Esophagus squamous epithelium (tissue), 5 donors: ENCODE results near the gene CARMIL1. TPM values are rescaled to one million over a fixed set of nuclear protein-coding genes. Genes with fewer than 3 reads are reported as not detected.
A peak's percentile ranks its signal among the peaks of the same experiment; 100 is the strongest.

Source experiments
- DNase-seq: peaks from one replicate; lab custom pipeline; 2025; lab: John Stamatoyannopoulos, UW
- H3K27ac ChIP-seq, 4 donors: fragments of 200-600 bp; sonication (generic); one replicate each; pipeline ENCODE4 v1.5.1; 2016 to 2019; ENCODE audit warnings: mild to moderate bottlenecking in 1 of 4
- H3K27me3 ChIP-seq, 4 donors: fragments of 200-600 bp; sonication (generic); 1 replicate in 3 of 4; 2 replicates in 1 of 4; pipeline versions ENCODE4 v1.5.1 to v1.6.0; 2017 to 2021; ENCODE audit warnings: antibody characterized with exemption in 1 of 4
- H3K36me3 ChIP-seq, 3 donors: fragments of 200-600 bp; sonication (generic); one replicate each; pipeline ENCODE4 v1.5.1; 2016 to 2019
- H3K4me1 ChIP-seq, 3 donors: fragments of 200-600 bp; sonication (generic); one replicate each; pipeline ENCODE4 v1.5.1; 2017 to 2019
- H3K4me3 ChIP-seq, 4 donors: fragments of 200-600 bp; sonication (generic); 1 replicate in 3 of 4; 2 replicates in 1 of 4; pipeline ENCODE4 v1.5.1; 2016 to 2019; ENCODE audit warnings: mild to moderate bottlenecking in 2 of 4, moderate library complexity in 1 of 4
- H3K9me3 ChIP-seq, 3 donors: fragments of 200-600 bp; sonication (generic); one replicate each; pipeline ENCODE4 v1.5.1; 2016 to 2019
- CTCF ChIP-seq, 6 experiments: fragments of 450-650 bp in 4 of 6; fragments of 200-600 bp in 2 of 6; sonication (generic) in 2 of 6; IDR thresholded peaks; one replicate each; pipeline ENCODE4 v1.5.1; 2016 to 2019; ENCODE audit warnings: antibody characterized with exemption in 6 of 6, mild to moderate bottlenecking in 4 of 6, moderate library complexity in 4 of 6
- POLR2A ChIP-seq, 4 donors: fragments of 450-650 bp; IDR thresholded peaks; one replicate each; pipeline ENCODE4 v1.6.1; 2017; ENCODE audit warnings: antibody characterized with exemption in 4 of 4, mild to moderate bottlenecking in 4 of 4, moderate library complexity in 3 of 4
- WGBS, 2 donors: methylation state at CpG; one replicate each; pipeline ENCODE4 v1.1.5; 2018; 5-methylcytosine and 5-hydroxymethylcytosine counted together
- intact Hi-C: fragments of 100-400 bp; cut with DNase I; formaldehyde crosslinking; loops from one replicate; pipeline ENCODE4 v1.15.0; 2022
- total RNA-seq, 4 donors: library from RNA; depleted of rRNA; stranded (reverse); fragments of >200 nt; gene quantifications; one replicate each; pipeline ENCODE4 v1.1.0, GENCODE V29; 2016
- donor health status: DM: yes; HTN: yes; CAD: no.

The CARMIL1 gene
- total RNA-seq, 4 donors from 2014 or later: 7.2 to 19.7 (median 18.3) TPM

DNA sequence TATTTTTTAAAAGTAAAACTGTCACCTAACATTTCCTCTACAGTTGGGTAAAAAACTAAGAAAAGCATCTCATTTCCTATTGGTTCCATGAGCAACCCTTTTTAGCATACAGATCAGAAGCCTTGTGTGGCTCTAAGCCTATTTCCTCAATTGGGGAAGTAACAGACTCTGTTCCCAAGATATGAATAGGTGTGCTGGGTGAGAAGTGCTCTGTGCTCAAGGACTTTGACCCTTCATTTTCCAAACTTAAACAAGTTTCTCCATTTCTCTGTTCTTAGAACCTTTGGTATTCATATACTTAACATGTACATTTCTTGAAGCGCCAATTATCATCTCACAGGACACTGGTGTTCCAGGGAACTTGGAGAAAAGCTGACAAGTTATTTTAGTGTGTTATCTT lies 24.1 kb downstream of the CARMIL1 start:
- no peaks in the 10 kb centered on the region for H3K9me3 ChIP-seq
- intact Hi-C loops: no loop called here
- peak overlapping the region in 1 of 4 donors; percentile 35 for H3K27ac ChIP-seq
- H3K27me3 ChIP-seq: no peaks in the 10 kb centered on the region
- WGBS, 2 donors: 87 to 100% methylated on average over 1 of the region's 1 CpG
- no peaks in the 10 kb centered on the region for H3K36me3 ChIP-seq
- DNase-seq: no peak
- peaks cover 0 to 29% (median 4%) of the 10 kb centered on the region in 3 donors for H3K4me1 ChIP-seq
- TF ChIP-seq POLR2A (IDR thresholded peaks at IDR 0.05) (no peak), CTCF (IDR thresholded peaks at IDR 0.05) (no peak)
- H3K4me3 ChIP-seq: no peak overlapping the region

DNA sequence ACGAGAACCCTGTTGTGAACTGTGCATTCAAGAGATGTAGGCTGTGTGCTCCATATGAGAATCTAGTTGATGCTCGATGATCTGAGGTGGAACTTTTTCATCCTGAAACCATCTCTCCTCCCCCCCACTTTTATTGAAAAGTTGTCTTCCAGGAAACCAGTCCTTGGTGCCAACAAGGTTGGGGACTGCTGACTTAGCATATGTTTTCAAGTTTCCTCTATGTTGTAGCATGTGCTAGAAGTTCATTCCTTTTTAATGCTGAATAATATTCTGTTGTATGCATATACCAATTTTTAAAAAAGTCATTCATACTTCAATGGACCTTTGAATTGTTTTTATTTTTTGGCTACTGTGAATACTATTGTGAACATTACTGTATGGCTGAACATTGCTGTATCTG lies 27.2 kb downstream of the CARMIL1 start:
- no peak for DNase-seq
- H3K27ac ChIP-seq: no peak overlapping the region
- intact Hi-C loops: no loop called here
- TF ChIP-seq POLR2A (IDR thresholded peaks at IDR 0.05) (no peak), CTCF (IDR thresholded peaks at IDR 0.05) (no peak)
- H3K4me3 ChIP-seq: no peak overlapping the region
- H3K9me3 ChIP-seq: no peaks in the 10 kb centered on the region
- peaks cover 0 to 24% (median 10%) of the 10 kb centered on the region in 3 donors for H3K4me1 ChIP-seq
- WGBS, 2 donors: 81 to 94% methylated on average over 2 of the region's 2 CpGs
- H3K27me3 ChIP-seq: no peaks in the 10 kb centered on the region
- no peaks in the 10 kb centered on the region for H3K36me3 ChIP-seq

DNA sequence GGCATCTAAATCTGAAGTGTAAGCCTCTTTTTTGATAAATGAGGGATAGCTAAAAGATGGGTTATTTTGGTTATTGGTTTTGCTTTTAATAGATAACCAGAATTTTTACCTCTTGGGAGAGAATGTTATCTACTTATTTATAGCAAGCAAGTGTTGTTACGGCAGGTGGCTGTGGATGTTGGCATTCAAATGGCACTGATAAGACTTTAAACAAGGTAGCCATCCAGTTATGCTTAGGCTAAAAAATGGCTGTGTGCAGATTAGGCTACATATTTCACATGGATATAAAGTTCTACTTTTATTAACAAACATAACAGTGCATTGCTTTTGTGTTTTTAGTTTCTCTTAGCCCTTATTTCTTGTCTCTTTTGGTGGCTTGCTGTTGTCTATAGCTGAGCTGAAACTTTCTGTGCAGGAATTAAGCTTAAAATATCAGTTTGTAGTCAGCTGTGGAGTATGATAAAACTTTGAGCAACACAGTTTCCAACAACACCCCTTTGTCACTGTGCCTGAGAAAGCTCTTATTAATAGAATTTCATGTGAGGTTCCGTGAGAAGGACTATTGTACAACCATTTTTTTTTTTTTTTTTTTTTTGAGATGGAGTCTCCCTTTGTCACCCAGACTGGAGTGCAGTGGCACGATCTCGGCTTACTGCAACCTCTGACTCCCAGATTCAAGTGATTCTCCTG lies 28.8 kb downstream of the CARMIL1 start:
- intact Hi-C loops: no loop called here
- Histone ChIP-seq H3K27me3 (no peaks in the 10 kb centered on the region), H3K9me3 (no peaks in the 10 kb centered on the region), H3K4me1 (peaks cover 0 to 27% (median 25%) of the 10 kb centered on the region in 3 donors), H3K27ac (no peak overlapping the region), H3K36me3 (no peaks in the 10 kb centered on the region), H3K4me3 (no peak overlapping the region)
- WGBS, 2 donors: 81 to 86% methylated on average over 4 of the region's 4 CpGs
- TF ChIP-seq CTCF (IDR thresholded peaks at IDR 0.05) (no peak), POLR2A (IDR thresholded peaks at IDR 0.05) (no peak)
- no peak for DNase-seq

- TF ChIP-seq CTCF (IDR thresholded peaks at IDR 0.05) (no peak), POLR2A (IDR thresholded peaks at IDR 0.05) (no peak)
- no peaks in the 10 kb centered on the region for H3K9me3 ChIP-seq
- H3K4me1 ChIP-seq: peaks cover 0 to 34% (median 31%) of the 10 kb centered on the region in 3 donors
- WGBS, 2 donors: 90 to 96% methylated on average over 7 to 8 of the region's 8 CpGs
- no peak overlapping the region for H3K4me3 ChIP-seq
- no peak overlapping the region for H3K27ac ChIP-seq
- intact Hi-C loops: no loop called here
- DNase-seq: no peak
- H3K36me3 ChIP-seq: no peaks in the 10 kb centered on the region
- no peaks in the 10 kb centered on the region for H3K27me3 ChIP-seq
Observed at GRCh38 chr6:25309886-25310285, 30.7 kb downstream of the CARMIL1 start.

DNA sequence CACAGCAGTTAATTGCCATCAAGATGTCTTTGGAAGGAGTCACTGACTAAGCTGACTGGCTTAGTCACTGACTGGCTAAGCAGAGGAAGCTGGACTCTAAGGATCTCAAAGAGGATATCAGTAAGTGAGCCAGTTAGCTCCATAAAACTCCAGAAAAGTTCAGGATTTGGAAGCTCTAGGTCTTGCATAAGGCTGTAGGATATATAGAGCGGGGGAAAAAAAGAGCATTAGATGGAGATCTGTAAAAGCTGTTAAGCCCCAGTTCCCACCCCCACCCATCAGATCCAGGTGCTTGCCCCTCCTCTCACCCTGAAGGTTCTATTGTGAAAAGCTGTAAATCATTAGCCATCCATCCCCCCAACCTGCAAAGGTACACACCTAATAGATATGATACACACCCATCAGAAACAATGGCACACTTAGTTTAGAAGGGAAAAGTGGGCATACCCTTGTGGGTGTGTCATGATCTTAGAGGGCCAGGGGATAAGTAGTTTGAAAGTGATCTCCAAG lies 32.2 kb downstream of the CARMIL1 start:
- intact Hi-C loops: no loop called here
- Histone ChIP-seq H3K4me3 (no peak overlapping the region), H3K4me1 (peaks cover 0 to 48% (median 35%) of the 10 kb centered on the region in 3 donors), H3K9me3 (no peaks in the 10 kb centered on the region), H3K27ac (peak overlapping the region in 2 of 4 donors; percentile 42 to 51), H3K27me3 (no peaks in the 10 kb centered on the region), H3K36me3 (no peaks in the 10 kb centered on the region)
- TF ChIP-seq CTCF (IDR thresholded peaks at IDR 0.05) (no peak), POLR2A (IDR thresholded peaks at IDR 0.05) (no peak)
- WGBS, 2 donors: 83 to 94% methylated on average over 1 of the region's 1 CpG
- DNase-seq: no peak
